SK-N-MC (cell line): ENCODE results near the gene TSPAN12.

Experiments used
- EZH2 ChIP-seq: fragments of 200-600 bp; sonication (generic); IDR thresholded peaks from one replicate; pipeline ENCODE4 v1.6.1; 2017; ENCODE audit warnings: antibody characterized with exemption
- FOXP2 ChIP-seq: optimal IDR thresholded peaks from 2 replicates; pipeline ENCODE3; 2011; ENCODE audit warnings: mild to moderate bottlenecking, moderate library complexity; ENCODE audit not compliant: insufficient read depth; ENCODE audit errors: extremely low read length, control extremely low read depth
- POLR2AphosphoS5 ChIP-seq: IDR thresholded peaks from 2 replicates; pipeline ENCODE4 v1.6.1; 2012; ENCODE audit warnings: mild to moderate bottlenecking, low read depth, low read length, borderline replicate concordance

- no peak for TF ChIP-seq EZH2
- TF ChIP-seq POLR2AphosphoS5: no peak
- TF ChIP-seq FOXP2: no peak
These were observed 30.4 kb downstream of the TSPAN12 start for GRCh38 chr7:120827371-120828118.
